ENCODE data around the gene KIF21A.
A peak's percentile ranks its signal among the peaks of the same experiment; 100 is the strongest.
"Not testable (repeated sequence)": the region's sequence is repeated elsewhere in the genome, so short reads cannot be mapped to it uniquely, and the experiment has no call there.

KIF21A gene, protein sequence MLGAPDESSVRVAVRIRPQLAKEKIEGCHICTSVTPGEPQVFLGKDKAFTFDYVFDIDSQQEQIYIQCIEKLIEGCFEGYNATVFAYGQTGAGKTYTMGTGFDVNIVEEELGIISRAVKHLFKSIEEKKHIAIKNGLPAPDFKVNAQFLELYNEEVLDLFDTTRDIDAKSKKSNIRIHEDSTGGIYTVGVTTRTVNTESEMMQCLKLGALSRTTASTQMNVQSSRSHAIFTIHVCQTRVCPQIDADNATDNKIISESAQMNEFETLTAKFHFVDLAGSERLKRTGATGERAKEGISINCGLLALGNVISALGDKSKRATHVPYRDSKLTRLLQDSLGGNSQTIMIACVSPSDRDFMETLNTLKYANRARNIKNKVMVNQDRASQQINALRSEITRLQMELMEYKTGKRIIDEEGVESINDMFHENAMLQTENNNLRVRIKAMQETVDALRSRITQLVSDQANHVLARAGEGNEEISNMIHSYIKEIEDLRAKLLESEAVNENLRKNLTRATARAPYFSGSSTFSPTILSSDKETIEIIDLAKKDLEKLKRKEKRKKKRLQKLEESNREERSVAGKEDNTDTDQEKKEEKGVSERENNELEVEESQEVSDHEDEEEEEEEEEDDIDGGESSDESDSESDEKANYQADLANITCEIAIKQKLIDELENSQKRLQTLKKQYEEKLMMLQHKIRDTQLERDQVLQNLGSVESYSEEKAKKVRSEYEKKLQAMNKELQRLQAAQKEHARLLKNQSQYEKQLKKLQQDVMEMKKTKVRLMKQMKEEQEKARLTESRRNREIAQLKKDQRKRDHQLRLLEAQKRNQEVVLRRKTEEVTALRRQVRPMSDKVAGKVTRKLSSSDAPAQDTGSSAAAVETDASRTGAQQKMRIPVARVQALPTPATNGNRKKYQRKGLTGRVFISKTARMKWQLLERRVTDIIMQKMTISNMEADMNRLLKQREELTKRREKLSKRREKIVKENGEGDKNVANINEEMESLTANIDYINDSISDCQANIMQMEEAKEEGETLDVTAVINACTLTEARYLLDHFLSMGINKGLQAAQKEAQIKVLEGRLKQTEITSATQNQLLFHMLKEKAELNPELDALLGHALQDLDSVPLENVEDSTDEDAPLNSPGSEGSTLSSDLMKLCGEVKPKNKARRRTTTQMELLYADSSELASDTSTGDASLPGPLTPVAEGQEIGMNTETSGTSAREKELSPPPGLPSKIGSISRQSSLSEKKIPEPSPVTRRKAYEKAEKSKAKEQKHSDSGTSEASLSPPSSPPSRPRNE (N-terminal part only)

DNA sequence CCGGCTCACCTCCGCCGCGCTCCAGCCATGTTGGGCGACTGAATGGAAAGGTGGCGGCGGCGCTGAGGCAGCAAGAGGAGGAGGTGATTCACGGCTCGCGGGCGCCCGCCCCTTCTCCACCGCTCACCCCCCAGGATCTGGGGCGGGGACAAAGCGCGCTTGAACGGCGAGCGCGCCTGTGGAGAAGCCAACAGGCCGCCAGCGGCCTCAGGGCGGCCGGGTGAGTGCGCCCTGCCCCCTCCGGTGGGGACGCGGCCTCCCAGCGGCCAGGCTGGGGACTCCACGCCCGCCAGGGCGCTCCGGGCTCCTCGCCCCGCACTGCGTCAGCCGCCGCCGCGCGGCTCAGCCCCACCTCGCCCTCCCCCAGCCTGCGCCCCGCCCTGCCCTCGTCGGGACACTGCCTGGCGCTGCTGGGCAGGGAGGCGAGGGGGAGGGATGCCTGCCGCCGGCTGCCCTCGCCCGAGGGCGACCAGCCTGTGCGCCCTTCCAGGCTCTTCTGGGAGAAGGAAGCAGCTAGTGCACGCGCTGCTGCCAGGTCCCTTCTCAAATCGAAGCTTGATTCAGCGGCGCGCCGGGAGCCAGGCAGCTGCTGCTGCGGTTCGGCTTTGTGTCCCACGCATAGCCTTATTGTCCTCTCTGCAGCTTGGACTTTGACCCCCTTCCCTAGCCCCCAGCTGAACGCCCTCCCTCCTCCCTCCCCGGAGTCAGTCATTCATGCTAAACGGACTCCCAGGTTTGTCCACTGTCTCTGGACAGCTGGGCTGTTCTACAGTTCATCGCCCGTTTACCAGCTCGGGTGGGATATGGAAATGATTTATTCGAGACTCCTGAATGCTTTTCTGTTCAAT lies at the start of gene KIF21A:
TSS of gene KIF21A (minus strand) at position 40 of the 848 bp plus-strand sequence. CDS start 150 bp downstream, outside the sequence.
- peak within 1 kb of the TSS; percentile 88 for H3K4me3 Mint-ChIP-seq
- H3K4me1 Mint-ChIP-seq (ENCODE audit: low read depth): peaks cover 15% of the 10 kb centered on the region
- peaks cover 25% of the 10 kb centered on the region for H3K27me3 Mint-ChIP-seq (ENCODE audit: low read depth)
- H3K9me3 Mint-ChIP-seq: no peaks in the 10 kb centered on the region
- H3K36me3 Mint-ChIP-seq (ENCODE audit: low read depth): peaks cover 4% of the 10 kb centered on the region
- peak within 1 kb of the TSS; percentile 73 for H3K27ac Mint-ChIP-seq

- Mint-ChIP-seq H3K4me1 (ENCODE audit: low read depth) (no peaks in the 10 kb centered on the region), H3K36me3 (ENCODE audit: low read depth) (no peaks in the 10 kb centered on the region), H3K27ac (no peak overlapping the region), H3K27me3 (ENCODE audit: low read depth) (no peaks in the 10 kb centered on the region), H3K9me3 (peaks cover 4% of the 10 kb centered on the region), H3K4me3 (no peak overlapping the region)
Measured at GRCh38 chr12:39490500-39491282, 47.8 kb upstream of the KIF21A start.

- peaks cover 4% of the 10 kb centered on the region for H3K36me3 Mint-ChIP-seq (ENCODE audit: low read depth)
- H3K4me1 Mint-ChIP-seq (ENCODE audit: low read depth): no peaks in the 10 kb centered on the region
- no peak overlapping the region for H3K4me3 Mint-ChIP-seq
- peaks cover 4% of the 10 kb centered on the region for H3K9me3 Mint-ChIP-seq
- H3K27me3 Mint-ChIP-seq (ENCODE audit: low read depth): no peaks in the 10 kb centered on the region
- no peak overlapping the region for H3K27ac Mint-ChIP-seq
Measured at GRCh38 chr12:39483597-39483996, 40.7 kb upstream of the KIF21A start.

DNA sequence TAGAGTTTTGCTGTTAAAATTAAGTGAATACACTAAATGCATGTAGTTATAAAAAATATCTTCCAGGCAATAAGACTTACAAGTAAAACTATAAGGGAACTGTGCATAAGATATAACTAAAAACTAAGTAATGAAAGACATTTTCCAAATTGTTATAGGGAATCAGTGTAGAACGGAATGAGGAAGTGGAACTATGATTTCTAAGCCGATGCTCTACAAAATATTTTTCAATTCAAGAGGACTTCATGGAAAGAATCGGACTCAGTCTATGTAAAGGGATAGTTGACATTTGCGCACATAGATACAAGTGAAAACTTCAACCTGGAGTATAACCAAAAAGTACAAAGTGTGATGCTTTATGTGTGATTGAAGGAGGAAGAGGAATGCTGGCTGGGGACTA lies 40.1 kb upstream of the KIF21A start:
- Mint-ChIP-seq H3K4me1 (ENCODE audit: low read depth) (no peaks in the 10 kb centered on the region), H3K27ac (no peak overlapping the region), H3K9me3 (peaks cover 4% of the 10 kb centered on the region), H3K36me3 (ENCODE audit: low read depth) (peaks cover 4% of the 10 kb centered on the region), H3K4me3 (no peak overlapping the region), H3K27me3 (ENCODE audit: low read depth) (no peaks in the 10 kb centered on the region)

DNA sequence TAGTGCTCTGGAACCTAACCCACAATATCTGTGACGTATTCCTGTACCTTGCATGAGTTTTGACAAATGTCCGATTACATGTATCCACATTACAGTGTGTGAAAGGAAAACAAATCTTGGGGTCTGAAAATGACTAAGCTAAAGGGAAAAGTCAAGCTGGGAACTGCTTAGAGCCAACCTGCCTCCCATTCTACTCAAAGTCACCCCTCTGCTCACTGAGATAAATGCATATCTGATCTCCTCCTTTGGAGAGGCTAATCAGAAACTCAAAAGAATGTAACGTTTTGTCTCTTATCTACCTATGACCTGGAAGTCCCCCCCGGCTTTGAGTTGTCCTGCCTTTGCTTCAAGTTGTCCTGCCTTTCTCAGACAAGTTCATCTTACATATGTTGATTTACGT lies 34.0 kb upstream of the KIF21A start:
- H3K27me3 Mint-ChIP-seq (ENCODE audit: low read depth): no peaks in the 10 kb centered on the region
- peaks cover 5% of the 10 kb centered on the region for H3K36me3 Mint-ChIP-seq (ENCODE audit: low read depth)
- no peak overlapping the region for H3K4me3 Mint-ChIP-seq
- peaks cover 13% of the 10 kb centered on the region for H3K9me3 Mint-ChIP-seq
- H3K27ac Mint-ChIP-seq: no peak overlapping the region
- H3K4me1 Mint-ChIP-seq (ENCODE audit: low read depth): no peaks in the 10 kb centered on the region

DNA sequence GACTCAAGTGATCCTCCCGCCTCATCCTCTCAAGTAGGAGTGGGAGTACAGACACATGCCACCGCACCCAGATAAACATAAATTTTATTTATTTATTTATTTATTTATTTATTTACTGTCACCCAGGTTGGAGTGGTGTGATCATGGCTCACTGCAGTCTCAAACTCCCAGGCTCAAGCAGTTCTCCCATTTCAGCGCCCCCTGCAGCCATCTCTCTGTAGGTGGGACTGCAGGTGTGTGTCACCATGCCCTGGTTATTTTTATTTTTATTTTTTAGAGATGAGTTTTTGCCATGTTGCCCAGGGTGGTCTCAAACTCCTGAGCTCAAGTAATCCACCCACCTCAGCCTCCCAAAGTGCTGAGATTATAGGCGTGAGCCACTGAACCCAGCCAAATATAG lies 33.2 kb upstream of the KIF21A start:
- Mint-ChIP-seq H3K4me3 (no peak overlapping the region), H3K27me3 (ENCODE audit: low read depth) (no peaks in the 10 kb centered on the region), H3K9me3 (peaks cover 13% of the 10 kb centered on the region), H3K27ac (no peak overlapping the region), H3K4me1 (ENCODE audit: low read depth) (no peaks in the 10 kb centered on the region), H3K36me3 (ENCODE audit: low read depth) (peaks cover 5% of the 10 kb centered on the region)

DNA sequence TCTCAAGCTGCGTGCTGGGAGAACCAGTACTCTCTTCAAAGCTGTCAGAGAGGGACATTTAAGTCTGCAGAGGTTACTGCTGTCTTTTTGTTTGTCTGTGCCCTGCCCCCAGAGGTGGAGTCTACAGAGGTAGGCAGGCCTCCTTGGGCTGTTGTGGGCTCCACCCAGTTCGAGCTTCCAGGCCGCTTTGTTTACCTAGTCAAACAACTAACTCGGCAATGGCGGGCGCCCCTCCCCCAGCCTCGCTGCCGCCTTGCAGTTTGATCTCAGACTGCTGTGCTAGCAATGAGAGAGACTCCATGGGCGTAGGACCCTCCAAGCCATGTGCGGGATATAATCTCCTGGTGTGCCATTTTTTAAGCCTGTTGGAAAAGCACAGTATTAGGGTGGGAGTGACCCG lies 32.2 kb upstream of the KIF21A start:
- H3K9me3 Mint-ChIP-seq: peaks cover 13% of the 10 kb centered on the region
- H3K27me3 Mint-ChIP-seq (ENCODE audit: low read depth); H3K27ac Mint-ChIP-seq; H3K4me1 Mint-ChIP-seq (ENCODE audit: low read depth); H3K4me3 Mint-ChIP-seq; H3K36me3 Mint-ChIP-seq (ENCODE audit: low read depth): not testable (repeated sequence)

- no peak overlapping the region for H3K4me3 Mint-ChIP-seq
- peaks cover 7% of the 10 kb centered on the region for H3K4me1 Mint-ChIP-seq (ENCODE audit: low read depth)
- no peaks in the 10 kb centered on the region for H3K27me3 Mint-ChIP-seq (ENCODE audit: low read depth)
Measured at GRCh38 chr12:39467432-39467870, 24.5 kb upstream of the KIF21A start.

GRCh38 chr12:39464976-39465695 lies 22.2 kb upstream of the KIF21A start:
- no peaks in the 10 kb centered on the region for H3K9me3 Mint-ChIP-seq
- H3K4me3 Mint-ChIP-seq: no peak overlapping the region
- H3K36me3 Mint-ChIP-seq (ENCODE audit: low read depth): no peaks in the 10 kb centered on the region
- H3K27me3 Mint-ChIP-seq (ENCODE audit: low read depth): no peaks in the 10 kb centered on the region
- peaks cover 7% of the 10 kb centered on the region for H3K4me1 Mint-ChIP-seq (ENCODE audit: low read depth)
- H3K27ac Mint-ChIP-seq: no peak overlapping the region

More at GRCh38 chr12:39467432-39467870, 24.5 kb upstream of the KIF21A start:
- H3K9me3 Mint-ChIP-seq: no peaks in the 10 kb centered on the region
- H3K27ac Mint-ChIP-seq: peak overlapping the region; percentile 7
- H3K36me3 Mint-ChIP-seq (ENCODE audit: low read depth): peaks cover 1% of the 10 kb centered on the region

- Mint-ChIP-seq H3K27me3 (ENCODE audit: low read depth) (no peaks in the 10 kb centered on the region), H3K4me3 (no peak overlapping the region), H3K27ac (no peak overlapping the region), H3K4me1 (ENCODE audit: low read depth) (no peaks in the 10 kb centered on the region), H3K36me3 (ENCODE audit: low read depth) (no peaks in the 10 kb centered on the region), H3K9me3 (no peaks in the 10 kb centered on the region)
Measured at GRCh38 chr12:39461059-39461458, 18.1 kb upstream of the KIF21A start.

GRCh38 chr12:39459027-39459434 lies 16.1 kb upstream of the KIF21A start:
- H3K4me1 Mint-ChIP-seq (ENCODE audit: low read depth): no peaks in the 10 kb centered on the region
- no peaks in the 10 kb centered on the region for H3K36me3 Mint-ChIP-seq (ENCODE audit: low read depth)
- peaks cover 3% of the 10 kb centered on the region for H3K27me3 Mint-ChIP-seq (ENCODE audit: low read depth)
- no peak overlapping the region for H3K4me3 Mint-ChIP-seq
- H3K9me3 Mint-ChIP-seq: no peaks in the 10 kb centered on the region
- no peak overlapping the region for H3K27ac Mint-ChIP-seq

DNA sequence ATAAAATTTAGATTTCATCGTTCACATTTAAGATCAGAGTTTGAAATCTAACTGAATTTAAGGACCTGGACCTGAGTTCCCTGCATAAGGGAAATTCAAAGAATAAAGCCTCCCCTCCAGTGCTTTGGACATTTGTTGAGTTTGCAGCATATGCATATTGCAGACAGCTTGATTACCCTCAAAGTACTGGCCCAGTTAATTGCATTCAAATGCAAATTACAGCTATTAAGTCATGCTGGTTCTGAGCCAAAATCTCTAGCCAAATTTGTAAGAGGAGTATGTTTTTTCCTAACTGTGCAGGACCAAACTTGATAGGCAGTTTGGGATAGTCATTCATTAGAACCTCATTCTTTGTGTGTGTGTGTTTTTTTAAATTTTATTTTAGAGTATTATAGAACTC lies 9.1 kb upstream of the KIF21A start:
- no peak overlapping the region for H3K27ac Mint-ChIP-seq
- no peak overlapping the region for H3K4me3 Mint-ChIP-seq
- no peaks in the 10 kb centered on the region for H3K9me3 Mint-ChIP-seq

More for the DNA sequence above, 9.1 kb upstream of the KIF21A start:
- H3K36me3 Mint-ChIP-seq (ENCODE audit: low read depth): no peaks in the 10 kb centered on the region
- no peaks in the 10 kb centered on the region for H3K4me1 Mint-ChIP-seq (ENCODE audit: low read depth)
- peaks cover 27% of the 10 kb centered on the region for H3K27me3 Mint-ChIP-seq (ENCODE audit: low read depth)

Measured in T-helper 1 cell treated with Interleukin-12 subunit alpha and Interleukin-12 subunit beta and Interleukin-4 antibody, amounts not matched to agents 30 μg/mL and 1 μg/mL, for 36 hours (primary cell).